HG02798 (cell line): ENCODE measurements around the gene NELL1.

ENCODE experiments used
- ATAC-seq: cut with Tn5 transposase; IDR thresholded peaks from one replicate; pipeline ENCODE4 v1.9.1; 2021; ENCODE audit warnings: mild to moderate bottlenecking; ENCODE audit not compliant: unreplicated experiment, poor library complexity

Gene NELL1

DNA sequence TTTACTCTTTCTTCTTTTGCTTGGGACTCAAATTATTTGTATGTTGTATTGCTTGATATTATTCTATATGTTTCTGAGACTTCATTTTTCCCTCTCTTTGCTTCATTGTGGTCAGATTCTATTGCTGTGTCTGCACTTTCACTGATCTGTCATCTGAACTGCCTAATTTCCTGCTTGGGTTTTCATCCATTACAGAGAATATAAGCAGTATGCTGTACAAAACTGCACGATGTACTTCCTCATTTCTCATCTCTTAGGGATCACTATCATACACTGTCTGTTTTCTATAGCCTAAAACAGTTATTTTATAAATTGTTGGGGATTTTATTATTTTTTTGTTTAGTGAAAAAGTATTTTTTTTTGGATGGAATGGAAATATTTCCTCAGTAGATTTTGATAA, 786.8 kb downstream of the NELL1 start:
- no peak for ATAC-seq

DNA sequence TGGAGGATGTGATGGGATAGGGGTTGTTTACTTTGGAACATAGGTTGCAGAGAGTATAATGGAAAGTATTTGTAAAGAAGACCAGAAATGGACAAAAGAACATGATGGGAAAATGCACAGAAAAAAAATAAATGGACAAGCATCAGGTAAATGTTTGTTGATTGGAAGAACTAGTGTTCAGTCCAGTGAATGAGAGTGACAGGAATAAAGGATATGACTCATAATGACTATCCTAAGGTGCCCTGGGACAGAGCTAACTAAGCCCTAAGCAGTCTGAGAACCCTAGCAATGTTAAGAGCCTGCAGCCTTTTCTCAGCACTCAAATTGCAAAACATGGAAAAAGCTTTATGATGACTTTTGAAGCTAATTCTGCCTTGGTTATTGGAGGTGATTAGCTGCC, 790.7 kb downstream of the NELL1 start:
- no peak for ATAC-seq

DNA sequence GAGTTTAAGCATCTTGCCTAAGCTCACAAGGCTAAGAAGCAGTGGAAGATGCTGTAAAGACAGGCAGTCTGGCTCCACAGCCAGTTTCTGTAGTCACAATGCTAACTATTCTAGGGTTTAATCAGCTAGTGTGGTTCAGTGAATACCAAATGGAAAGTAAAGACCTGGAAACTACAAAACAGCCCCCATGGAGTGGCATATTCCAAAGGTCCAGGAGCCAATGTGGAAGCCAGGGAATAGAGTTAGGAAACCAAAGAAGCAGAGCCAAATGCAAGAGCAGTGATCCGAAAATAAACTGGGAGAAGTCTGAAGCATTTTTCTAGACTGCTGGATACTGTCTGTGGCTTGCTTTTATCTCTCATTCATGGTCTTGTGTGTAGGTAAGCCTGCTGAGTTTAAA, 792.3 kb downstream of the NELL1 start:
- ATAC-seq, result no peak

DNA sequence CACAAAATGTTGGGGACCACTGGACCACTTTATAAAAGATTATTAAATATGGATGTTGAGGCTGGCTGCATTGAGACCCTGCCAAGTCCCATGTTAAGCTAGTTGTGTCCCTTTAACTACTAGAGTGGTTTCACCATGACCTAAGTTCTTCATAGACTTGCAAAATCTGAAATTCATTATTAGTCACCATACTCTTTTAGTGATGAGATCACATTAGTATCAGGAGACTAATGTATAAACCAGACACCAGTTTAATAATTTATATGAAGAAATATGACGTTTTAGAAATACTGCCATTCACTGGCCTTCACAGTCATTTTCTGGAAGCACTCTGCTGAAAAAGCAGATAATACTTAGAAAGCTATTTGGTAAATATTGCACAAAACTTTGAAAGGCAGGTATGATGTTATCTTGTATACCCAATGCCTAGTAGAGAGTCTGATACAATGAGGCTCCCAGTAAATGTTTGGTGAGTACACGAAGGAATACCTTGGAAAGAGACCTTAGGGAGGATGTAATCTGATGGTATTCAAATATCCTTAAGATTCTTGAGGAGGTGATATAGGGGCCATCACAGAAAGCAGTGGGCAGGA, 795.3 kb downstream of the NELL1 start:
- no peak for ATAC-seq

DNA sequence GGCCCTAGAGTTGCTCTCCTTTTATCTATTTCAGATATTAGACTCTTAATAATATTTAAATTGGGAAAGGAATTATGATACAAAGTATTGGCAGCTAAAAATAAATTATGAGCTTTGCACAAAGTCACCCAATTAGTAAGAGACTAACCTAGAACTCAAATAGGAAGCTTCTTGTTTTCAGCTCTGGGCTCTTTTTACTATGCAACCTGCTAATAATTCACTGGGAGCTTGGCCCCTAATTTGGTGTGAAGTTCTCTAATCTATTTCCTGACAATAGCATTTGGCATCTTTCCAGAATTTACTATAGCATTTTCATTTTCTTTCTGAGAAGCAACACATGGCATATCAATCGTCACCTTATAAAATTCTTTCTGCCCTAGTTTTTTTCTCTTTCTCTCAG, 795.8 kb downstream of the NELL1 start:
- ATAC-seq, result no peak

DNA sequence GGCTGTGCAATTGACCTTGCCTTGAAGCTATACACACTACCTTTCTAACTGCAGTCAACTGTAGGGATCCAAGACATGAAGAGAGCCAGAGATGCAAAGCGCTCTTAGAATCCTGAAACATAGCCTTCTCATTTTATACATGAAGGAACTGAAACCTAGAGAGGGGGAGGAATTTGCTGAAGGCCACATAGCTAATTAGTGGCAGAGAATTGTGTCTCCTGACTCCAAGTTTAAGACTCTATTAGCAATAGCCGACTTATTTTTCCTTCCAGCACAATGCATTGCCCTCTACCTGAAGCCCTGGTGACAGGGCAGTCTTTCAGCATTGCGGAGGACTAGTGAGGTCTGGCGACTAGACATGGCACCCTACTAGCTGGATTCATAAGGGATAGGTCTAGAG, 796.5 kb downstream of the NELL1 start:
- ATAC-seq, result no peak

DNA sequence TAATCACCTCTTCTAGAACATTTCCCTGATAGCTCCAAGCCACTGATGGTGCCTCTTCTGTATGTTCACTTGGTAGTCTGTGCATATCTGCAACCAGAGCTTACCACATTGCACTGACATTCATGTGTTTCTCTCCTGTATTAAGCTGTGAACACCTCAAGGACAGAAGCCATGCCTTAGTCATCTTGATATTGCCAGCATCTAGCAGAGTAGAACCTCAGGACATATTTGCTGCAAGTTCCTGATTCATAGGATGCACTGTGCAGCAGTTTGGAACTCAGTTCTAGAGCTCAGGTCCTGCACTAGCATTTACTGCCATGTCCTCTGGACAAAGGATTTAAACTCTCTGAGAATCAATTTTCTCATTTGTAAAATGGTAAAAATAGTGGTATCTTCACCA, 801.1 kb downstream of the NELL1 start:
- no peak for ATAC-seq

DNA sequence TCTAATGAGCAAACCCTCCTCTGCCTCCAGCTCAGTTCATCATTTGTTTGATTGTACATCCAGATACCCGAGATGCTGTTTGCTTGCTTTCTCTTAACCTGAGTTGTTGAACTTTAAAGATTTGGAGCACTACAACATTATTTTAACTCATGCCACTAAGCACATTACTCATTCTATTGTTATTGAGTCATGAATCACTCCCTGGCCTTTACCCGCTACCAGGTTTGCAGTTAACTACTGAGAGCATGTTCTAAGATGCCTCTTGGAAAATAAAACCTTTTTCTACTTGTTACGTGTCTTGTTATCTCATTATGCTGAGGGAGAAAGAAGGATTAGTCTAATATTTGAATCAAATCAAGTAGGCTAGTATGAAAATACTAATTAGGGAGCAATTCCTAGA, 802.9 kb downstream of the NELL1 start:
- no peak for ATAC-seq

DNA sequence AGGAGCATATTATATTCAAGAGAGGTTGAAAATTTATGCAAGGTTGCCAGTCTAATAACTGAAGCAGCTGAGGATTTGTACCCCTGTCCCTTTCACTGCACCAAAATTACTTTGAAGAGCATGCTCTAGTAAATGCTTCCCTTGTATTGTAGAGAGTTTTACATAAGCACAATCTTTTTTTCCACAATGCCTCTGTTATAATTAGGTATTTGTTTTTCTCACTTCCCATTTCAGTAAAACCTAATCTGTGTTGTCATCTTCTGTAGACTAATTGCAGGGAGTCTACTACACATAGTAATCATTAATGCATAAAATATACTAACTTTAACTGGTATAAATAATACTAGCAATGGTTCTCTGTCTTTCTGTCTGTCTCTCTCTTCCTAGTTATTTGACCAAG, 805.1 kb downstream of the NELL1 start:
- ATAC-seq, result no peak

DNA sequence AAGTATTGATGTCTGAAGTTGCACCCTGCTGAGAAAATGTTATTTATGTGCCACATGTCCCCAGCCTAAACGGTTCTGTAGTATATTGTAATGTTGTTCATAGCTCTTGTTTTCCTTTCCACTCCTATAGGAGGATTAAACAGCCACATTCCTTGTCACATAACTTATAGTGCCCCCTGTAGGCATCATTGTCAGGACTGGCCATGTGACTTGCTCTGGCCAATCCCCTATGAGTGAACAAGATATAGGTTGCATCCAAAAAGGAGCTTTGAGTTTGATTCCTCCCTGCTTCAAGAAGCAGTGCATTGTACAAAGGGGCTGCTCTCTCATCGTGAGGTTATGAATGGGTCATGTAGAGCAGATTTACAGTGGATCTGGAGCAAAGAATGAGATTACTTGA, 805.9 kb downstream of the NELL1 start:
- no peak for ATAC-seq

DNA sequence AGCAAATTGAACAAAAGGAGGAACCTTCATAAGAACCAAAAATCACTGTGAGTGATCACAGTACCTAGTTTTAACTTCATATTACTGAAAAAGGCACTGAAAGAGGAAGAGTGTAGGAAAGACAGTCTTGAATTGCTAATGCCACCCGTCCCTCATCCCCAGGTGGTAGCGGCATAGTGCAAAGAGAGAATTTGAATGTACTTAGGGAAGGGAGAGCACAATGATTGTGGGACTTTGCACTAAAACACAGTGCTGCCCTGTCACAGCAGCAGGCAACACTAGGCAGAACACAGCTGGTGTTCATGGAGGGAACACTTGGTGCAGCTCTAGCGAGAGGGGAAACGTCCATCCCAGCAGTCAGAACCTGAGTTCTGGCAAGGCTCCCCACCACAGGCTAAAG, 807.2 kb downstream of the NELL1 start:
- no peak for ATAC-seq

DNA sequence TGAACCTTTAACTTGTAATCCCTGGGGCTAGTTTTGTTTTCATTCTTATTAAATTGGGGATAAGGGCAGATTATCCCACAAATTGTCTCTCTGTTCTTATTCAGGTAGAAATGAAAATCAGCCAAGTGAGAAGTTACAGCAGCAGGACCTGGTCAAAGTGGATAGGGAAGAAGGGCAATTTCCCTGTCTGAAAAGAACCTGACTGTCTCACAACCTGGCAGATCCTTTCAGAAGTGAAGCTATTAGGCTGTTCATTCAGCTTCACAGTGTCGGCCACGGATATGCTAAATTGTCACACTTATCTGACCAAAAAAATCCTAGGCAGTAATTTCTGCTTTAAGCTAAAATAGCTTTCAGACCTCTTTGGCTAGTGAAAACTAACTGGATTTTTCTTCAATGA, 810.9 kb downstream of the NELL1 start:
- no peak for ATAC-seq

DNA sequence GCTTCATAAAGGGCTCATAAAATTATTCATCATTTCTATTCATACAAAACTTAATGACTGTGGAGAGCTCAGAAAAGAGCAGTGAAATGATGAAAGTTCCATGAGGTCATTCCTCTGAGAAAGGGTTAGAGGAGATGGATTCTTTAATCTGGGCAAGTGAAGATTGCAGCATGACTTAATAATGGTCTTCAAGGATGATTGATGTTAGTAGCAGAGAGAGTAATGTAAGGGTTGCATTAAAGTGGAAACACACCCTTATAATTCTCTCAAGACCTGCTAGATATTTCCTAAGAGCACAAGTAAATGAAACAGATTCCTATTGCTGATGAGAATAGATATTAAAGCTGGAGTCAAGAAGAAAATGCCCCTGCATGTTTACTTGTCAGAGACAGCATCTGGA, 811.9 kb downstream of the NELL1 start:
- ATAC-seq, result no peak

DNA sequence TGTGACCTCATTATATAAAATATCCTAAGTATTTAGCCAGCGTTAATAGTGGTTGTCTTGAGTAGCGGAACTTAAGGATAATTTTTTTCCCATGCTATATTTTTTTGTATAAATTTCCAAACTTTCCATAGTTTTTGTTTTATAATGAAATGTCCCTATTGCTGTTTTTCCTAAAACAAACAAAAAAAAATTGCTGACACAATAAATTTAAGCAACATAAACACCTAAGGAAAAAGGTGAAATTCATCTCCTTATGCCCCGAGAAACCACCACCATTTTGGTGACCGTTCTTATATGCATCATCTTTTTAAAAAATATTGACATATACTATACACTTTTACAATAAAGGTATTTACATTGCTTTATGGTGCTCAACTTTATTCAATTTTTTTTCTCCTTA, 814.7 kb downstream of the NELL1 start:
- no peak for ATAC-seq

DNA sequence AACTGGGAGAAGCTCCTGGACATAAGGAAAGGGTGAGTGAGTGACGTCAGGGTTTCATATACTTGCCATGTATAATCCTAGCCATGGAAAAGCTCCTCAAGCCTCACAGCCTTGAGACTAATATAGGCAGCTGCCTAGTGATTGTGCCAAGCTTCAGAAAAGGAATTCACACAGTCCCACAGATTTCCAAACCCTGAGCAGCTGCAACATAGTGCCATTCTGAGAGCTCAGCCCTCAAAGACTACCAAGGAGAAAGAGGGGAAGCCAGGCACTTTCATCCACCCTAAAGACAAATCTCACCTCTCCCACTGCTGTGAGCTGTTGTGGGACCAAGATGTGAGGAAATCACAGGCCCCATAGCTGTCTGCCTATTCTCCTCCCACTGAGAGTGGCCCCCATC, 815.6 kb downstream of the NELL1 start:
- ATAC-seq, result no peak

DNA sequence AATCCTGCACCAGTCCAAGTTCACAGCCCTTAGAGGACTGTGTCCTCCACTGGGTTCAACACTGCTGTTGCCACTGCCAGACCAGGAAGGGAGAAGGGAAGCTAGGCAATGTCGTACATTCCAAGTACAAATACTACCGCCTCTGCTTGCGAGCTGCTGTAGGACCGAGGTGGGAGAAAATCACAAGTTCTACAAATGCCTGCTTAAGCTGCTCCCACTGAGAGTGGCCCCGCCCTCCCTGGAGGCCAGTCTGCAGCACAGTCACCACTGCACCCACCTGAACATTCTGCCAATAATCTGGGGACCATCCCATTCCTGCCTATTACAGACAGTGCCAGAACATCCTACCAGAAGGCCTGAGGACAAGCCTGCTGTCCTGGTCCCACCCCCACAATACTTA, 816.0 kb downstream of the NELL1 start:
- no peak for ATAC-seq

DNA sequence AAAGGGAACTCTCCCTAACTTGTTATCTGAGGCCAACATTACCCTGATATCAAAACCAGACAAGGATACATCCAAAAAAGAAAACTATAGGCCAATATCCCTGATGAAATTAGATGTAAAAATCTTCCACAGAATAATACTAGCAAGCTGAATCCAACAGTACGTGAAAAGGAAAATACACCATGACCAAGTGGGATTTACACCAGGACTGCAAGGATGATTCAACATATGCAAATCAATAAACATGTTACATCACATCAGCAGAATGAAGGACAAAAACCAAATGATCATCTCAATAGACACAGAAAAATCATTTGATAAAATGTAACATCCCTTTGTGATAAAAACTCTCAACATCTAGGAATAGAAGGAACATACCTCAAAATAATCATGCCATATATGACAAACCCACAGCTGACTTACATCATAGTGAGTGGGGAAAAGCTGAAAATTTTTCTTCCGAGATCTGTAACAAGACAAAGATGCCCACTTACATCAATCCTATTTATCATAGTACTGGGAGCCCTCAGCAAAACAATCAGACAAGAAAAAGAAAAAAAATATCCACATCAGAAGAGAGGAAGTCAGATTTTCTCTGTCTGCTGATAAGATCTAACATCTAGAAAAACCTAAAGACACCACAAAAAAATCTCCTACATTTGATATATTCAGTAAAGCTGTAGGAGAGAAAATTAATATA, 820.2 kb downstream of the NELL1 start:
- no peak for ATAC-seq

DNA sequence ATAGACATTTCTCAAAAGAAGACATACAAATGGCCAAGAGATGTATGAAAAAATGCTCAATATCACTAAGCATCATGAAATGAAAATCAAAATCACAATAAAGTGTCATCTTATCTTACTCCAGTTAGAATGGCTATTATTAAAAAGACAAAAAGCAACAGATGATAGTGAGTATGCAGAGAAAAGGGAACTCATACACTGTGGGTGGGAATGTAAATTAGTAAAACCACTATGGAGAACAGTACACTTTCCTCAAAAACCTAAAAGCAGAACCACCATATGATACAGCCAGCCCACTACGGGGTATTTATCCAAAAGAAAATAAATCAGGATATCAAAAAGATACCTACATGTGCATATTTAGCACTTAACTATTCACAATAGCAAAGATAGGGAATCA, 823.5 kb downstream of the NELL1 start:
- ATAC-seq, result no peak

DNA sequence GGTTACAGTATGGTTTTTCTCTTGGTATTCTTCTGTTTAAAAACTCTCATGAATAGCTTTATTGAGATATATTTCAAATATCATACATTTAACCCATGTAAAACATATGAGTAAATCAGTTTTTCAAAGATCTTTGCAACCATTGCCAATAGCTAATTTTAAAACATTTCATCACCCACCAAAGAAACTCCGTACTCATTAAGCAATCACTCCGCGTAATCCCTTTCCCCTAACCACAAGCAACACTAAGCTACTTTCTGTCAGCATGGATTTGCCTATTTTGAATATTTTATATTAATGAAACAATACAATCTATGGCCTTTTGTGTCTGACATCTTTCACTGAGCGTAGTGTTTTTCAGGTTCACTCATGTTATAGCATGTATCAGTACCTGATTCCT, 825.6 kb downstream of the NELL1 start:
- ATAC-seq, result no peak

DNA sequence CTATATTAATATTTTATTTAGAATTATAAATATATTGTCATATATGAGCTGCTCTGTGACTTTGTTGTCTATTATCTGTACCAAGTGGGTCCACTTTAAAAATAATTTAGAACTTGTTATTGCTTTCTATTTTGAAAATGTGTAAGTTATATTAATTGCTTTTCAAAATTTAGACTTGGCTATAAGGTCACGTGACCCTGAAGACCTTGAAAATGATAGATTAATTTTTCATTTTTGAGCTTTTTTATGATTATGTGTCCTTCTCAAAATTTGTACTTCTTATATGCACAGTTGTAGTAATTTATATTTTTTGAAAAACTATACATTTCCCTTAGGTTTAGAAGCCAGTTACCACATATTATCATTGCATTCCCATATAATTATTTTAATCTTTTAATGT, 826.5 kb downstream of the NELL1 start:
- ATAC-seq, result no peak

DNA sequence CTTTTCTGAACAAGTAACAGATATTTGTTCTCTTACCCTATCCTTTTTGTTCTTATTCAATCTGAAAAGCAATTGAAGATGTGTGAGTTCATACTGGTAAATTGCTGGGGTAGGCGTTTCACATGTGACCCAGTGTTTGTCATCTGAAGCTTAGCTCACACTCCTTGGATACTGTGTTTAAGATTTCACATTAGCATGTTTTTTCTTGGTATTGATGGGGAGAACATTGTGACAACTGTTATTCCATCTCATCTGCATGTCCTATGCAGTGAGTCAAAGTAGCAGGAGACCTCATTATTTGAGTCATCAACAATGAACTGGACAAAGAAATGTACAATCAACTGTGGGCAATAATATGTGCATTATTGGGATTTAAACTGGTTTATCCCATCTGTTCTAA, 831.9 kb downstream of the NELL1 start:
- ATAC-seq, result no peak

DNA sequence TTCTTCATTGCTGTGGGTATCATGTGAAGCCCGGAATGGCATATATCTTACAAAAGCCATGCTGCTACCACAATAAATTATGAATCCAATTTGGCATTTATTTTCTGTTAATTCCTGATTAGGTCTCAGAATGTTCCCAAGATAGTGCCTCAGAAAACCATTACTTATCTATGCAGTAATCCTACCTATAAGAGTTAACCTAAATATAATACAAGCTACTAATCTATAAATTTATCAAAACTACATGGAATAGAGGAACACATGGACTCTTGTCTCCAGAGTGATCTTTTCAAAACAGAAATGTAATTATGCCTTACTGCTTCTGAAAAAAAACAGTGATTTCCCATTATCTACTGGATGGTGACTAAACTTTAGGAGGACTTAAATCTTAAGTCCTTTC, 835.7 kb downstream of the NELL1 start:
- no peak for ATAC-seq
